ENCODE results near the gene OR2V1. TPM values are rescaled to one million over a fixed set of nuclear protein-coding genes. Genes with fewer than 3 reads are reported as not detected.
"Not testable (repeated sequence)": the region's sequence is repeated elsewhere in the genome, so short reads cannot be mapped to it uniquely, and the experiment has no call there.

The OR2V1 gene
- polyA plus RNA-seq, 3 donors from 2014 or later: not detected

DNA sequence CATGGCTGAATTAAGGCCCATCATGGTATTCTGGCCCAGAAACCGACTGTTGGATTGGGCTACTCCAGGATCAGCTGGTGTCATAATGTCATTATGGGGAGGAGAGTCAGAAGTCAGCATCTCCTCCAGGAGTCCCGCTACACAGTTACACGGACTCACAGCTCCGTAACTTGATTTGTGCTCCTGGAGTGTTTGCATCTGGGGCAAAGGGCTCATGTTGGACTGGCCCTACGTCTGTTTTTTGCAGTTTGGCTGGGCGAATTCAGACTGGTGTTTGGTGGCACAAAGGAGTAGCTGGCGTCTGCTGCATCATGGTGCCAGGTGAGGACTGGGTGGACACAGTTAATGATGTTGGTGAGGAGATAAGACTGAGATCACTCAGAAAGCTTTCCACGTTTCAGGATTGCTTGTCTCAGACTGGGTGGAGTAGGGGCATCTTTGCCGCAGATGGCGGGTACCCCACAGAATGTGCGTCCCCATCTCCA, 31.3 kb downstream of the OR2V1 start:
- Mint-ChIP-seq H3K27me3 (ENCODE audit: low read depth in 3 of 3) (peaks cover 6 to 21% (median 19%) of the 10 kb centered on the region in 3 donors), H3K9me3 (peaks cover 0 to 2% (median 0%) of the 10 kb centered on the region in 6 donors), H3K27ac (no peak overlapping the region), H3K4me3 (peak overlapping the region in 2 of 5 donors; percentile 20 to 38), H3K36me3 (peaks cover 0 to 3% (median 2%) of the 10 kb centered on the region in 3 donors), H3K4me1 (peaks cover 6 to 17% of the 10 kb centered on the region in 2 donors)
- no peak for DNase-seq

DNA sequence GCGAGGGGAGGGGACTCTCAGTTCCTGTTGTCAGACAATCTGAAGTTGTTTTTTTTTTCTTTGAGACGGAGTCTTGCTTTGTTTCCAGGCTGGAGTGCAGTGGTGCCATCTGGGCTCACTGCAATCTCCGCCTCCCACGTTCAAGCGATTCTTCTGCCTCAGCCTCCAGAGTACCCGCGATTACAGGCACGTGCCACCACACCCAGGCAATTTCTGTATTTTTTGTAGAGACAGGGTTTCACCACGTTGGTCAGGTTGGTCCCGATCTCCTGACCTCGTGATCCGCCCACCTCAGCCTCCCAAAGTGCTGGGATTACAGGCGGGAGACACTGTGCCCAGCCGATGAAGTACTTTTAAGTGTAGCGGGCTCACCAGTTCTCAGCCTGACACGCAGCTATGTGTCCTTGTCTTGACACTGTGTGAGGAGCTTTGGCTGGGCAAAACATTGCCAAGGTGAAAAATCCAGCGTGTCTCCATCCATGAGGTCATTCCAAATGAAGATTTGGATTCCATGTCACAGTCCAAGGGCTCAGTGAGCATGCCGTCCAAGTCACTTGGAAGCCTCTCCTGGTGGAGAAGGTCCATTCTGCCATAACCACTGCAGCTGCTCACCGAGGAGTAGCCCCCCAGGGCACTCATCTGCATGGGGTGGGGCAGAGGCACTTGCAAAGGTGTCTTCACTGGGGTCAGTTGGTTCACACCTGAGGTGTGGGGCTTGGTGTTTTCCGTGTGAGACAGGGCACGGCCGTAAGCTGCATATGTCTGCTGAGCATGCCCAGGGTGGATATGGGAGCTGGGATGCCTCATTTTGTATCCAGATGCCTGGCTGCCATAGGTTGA, 32.0 kb downstream of the OR2V1 start:
- no peak for DNase-seq
- Mint-ChIP-seq H3K4me3 (peak overlapping the region in 2 of 5 donors; percentile 20 to 38), H3K4me1 (peaks cover 1 to 11% of the 10 kb centered on the region in 2 donors), H3K27me3 (ENCODE audit: low read depth in 3 of 3) (peaks cover 6 to 18% (median 18%) of the 10 kb centered on the region in 3 donors), H3K9me3 (peaks cover 0 to under 1% (median 0%) of the 10 kb centered on the region in 6 donors), H3K36me3 (peaks cover 0 to 2% (median under 1%) of the 10 kb centered on the region in 3 donors), H3K27ac (no peak overlapping the region)

DNA sequence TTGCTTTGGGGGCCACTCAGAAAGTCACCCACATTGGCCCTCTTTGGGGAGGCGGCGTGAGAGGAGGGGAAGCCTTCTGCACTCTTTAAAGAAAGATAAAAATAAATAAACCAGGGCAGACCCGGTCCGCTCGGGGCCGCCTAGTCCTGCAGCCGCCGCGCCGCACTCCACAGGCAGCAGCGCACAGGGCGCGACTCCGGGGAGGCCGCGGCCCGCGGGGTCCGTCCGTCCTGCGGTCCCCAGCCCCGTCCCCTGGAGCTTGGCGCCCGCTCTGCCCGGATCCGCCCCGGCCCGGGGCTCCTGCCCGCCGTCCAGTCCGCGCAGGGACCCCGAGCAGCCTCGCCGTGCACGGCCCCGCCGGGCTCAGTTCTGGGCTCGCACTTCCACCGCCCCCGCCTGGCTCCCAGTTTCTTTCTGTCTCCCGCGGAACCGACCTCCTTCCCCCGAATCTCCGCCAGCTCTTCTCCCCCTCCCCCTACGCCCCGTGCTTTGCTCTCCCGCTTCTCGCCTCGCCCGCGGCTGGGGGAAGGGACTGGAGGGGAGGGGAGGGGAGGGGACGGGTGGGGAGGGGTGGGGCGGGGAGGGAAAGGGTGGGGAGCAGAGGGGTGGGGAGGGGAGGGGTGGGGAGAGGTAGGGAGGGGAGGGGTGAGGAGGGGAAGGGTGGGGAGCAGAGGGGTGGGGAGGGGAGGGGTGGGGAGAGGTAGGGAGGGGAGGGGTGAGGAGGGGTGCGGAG, 33.0 kb downstream of the OR2V1 start:
- H3K9me3 Mint-ChIP-seq, DNase-seq, H3K4me3 Mint-ChIP-seq, H3K36me3 Mint-ChIP-seq, H3K27ac Mint-ChIP-seq: not testable (repeated sequence)
- peaks cover 0 to 11% of the 10 kb centered on the region in 2 donors for H3K4me1 Mint-ChIP-seq
- peaks cover 6 to 25% (median 14%) of the 10 kb centered on the region in 3 donors for H3K27me3 Mint-ChIP-seq (ENCODE audit: low read depth in 3 of 3)

DNA sequence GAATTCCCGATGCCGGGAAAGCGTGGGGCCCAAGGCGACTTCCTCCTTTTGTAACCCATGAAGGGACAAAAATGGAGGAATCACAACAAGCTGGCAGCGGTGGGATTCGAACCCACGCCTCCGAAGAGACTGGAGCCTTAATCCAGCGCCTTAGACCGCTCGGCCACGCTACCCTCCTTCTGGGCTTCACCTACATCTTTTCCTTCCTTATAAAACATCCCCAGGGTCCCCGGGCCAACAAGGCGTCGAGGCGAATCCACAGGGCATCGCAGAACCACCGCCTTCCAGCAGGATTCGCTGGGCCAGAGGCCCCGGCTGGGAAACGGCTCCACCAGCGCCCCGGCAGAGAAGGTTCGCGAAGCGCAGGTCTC, 33.6 kb downstream of the OR2V1 start:
- H3K9me3 Mint-ChIP-seq, H3K4me3 Mint-ChIP-seq, DNase-seq, H3K36me3 Mint-ChIP-seq, H3K27ac Mint-ChIP-seq: not testable (repeated sequence)
- H3K4me1 Mint-ChIP-seq: peaks cover 0 to 11% of the 10 kb centered on the region in 2 donors
- peaks cover 6 to 27% (median 20%) of the 10 kb centered on the region in 3 donors for H3K27me3 Mint-ChIP-seq (ENCODE audit: low read depth in 3 of 3)

DNA sequence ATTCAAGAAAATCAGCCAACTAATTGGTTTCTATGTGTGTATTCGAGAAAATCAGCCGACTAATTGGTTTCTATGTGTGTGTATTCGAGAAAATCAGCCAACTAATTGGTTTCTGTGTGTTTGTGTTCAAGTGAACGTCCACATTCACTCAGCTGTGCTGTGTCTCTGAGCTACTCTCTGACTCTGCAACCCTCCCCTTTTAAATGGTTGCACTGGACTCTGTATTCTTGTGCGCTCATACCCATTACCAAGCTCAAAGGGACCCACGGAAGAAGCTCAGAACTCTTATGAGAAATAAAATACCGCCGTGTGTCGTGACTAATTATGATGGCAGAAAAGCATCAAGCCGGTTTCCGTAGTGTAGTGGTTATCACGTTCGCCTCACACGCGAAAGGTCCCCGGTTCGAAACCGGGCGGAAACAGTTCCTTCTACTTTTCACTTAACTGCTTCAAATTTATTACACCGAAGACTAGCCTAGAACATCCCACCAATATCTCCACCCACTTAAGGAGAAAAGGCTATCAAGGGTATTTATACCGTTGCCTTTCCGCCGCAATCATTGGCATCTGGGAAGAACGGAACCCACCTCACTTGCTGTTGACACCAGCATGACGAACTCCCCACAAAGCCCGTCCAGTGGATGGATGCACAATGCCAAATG, 34.1 kb downstream of the OR2V1 start:
- not testable (repeated sequence) for DNase-seq, H3K4me3 Mint-ChIP-seq, H3K27ac Mint-ChIP-seq, H3K36me3 Mint-ChIP-seq, H3K9me3 Mint-ChIP-seq
- peaks cover 9 to 30% (median 22%) of the 10 kb centered on the region in 3 donors for H3K27me3 Mint-ChIP-seq (ENCODE audit: low read depth in 3 of 3)
- H3K4me1 Mint-ChIP-seq: peaks cover 0 to 11% of the 10 kb centered on the region in 2 donors

DNA sequence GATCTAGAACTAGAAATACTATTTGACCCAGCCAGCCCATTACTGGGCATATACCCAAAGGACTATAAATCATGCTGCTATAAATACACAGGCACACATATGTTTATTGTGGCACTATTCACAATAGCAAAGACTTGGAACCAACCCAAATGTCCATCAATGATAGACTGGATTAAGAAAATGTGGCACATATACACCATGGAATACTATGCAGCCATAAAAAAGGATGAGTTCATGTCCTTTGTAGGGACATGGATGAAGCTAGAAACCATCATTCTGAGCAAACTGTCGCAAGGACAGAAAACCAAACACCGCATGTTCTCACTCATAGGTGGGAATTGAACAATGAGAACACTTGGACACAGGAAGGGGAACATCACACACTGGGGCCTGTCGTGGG, 35.8 kb downstream of the OR2V1 start:
- not testable (repeated sequence) for H3K4me3 Mint-ChIP-seq, DNase-seq, H3K36me3 Mint-ChIP-seq, H3K27ac Mint-ChIP-seq, H3K9me3 Mint-ChIP-seq, H3K4me1 Mint-ChIP-seq
- peaks cover 7 to 28% (median 20%) of the 10 kb centered on the region in 3 donors for H3K27me3 Mint-ChIP-seq (ENCODE audit: low read depth in 3 of 3)

DNA sequence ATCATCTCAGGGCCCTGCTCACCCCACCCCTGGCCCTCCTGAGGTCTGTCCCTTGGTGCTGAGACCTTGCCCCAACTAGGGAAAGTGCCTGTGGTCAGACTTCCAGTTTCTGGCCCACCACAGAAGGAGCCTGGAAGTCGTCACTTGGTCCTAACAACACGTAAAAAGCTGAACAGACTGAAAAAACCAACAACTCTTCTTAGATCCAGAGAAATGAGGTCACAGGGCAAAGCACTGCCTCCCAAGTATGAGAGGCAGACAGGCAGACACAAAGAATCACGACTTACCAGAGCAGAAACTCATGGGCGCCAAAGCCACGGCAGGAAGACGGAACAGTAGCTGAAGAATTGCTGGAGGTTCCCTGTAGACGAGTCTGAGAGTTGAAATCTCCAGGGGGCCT, 38.5 kb downstream of the OR2V1 start:
- peaks cover 2 to 14% (median 8%) of the 10 kb centered on the region in 3 donors for H3K27me3 Mint-ChIP-seq (ENCODE audit: low read depth in 3 of 3)
- H3K9me3 Mint-ChIP-seq: no peaks in the 10 kb centered on the region
- no peak overlapping the region for H3K27ac Mint-ChIP-seq
- no peaks in the 10 kb centered on the region for H3K36me3 Mint-ChIP-seq
- no peak overlapping the region for H3K4me3 Mint-ChIP-seq
- H3K4me1 Mint-ChIP-seq: no peaks in the 10 kb centered on the region
- no peak for DNase-seq

DNA sequence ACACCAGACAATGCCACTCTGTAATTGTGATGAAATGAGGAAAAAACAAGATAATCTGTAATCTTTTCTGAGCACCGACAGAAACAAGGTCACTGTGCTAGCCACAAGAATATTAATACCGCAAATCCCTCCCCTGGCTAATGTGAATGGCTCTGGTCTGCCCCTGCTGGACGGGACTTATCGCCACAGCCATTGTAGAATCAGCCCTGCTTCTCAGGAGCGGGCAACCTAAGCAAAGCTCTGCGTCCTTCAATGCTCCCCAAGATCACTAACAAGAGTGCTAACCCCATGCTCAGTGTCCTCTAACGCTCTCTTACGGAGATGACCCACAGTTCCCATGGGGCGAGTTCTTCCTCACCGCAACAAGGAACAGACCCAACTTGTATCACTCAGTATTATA, 42.7 kb downstream of the OR2V1 start:
- Mint-ChIP-seq H3K27ac (no peak overlapping the region), H3K4me3 (no peak overlapping the region), H3K27me3 (ENCODE audit: low read depth in 3 of 3) (peaks cover 2 to 12% (median 10%) of the 10 kb centered on the region in 3 donors), H3K4me1 (no peaks in the 10 kb centered on the region), H3K36me3 (no peaks in the 10 kb centered on the region), H3K9me3 (peaks cover 0 to 1% (median 0%) of the 10 kb centered on the region in 6 donors)
- no peak for DNase-seq

DNA sequence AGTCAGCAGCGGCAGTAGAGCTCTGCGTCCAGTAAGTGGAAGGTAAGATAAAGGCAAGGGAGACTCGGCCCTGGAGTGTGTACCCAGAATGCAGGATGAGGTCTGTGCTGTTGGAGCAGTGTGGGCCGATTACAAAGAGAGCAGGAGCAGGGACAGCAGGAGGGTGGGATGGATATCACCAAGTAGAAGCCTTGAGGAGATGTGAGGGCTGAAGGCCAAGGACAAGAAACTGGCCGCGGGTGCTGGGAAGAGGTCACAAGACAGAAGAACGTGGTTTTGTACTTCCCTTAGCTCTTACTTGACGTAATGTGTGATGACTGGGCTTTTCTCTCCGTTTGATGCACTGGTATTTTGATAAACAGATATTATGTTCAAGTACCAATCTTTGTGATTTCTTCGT, 43.7 kb downstream of the OR2V1 start:
- Mint-ChIP-seq H3K36me3 (no peaks in the 10 kb centered on the region), H3K4me1 (no peaks in the 10 kb centered on the region), H3K27ac (no peak overlapping the region), H3K9me3 (peaks cover 0 to 1% (median 0%) of the 10 kb centered on the region in 6 donors), H3K27me3 (ENCODE audit: low read depth in 3 of 3) (peaks cover 2 to 11% (median 10%) of the 10 kb centered on the region in 3 donors), H3K4me3 (no peak overlapping the region)
- no peak for DNase-seq

DNA sequence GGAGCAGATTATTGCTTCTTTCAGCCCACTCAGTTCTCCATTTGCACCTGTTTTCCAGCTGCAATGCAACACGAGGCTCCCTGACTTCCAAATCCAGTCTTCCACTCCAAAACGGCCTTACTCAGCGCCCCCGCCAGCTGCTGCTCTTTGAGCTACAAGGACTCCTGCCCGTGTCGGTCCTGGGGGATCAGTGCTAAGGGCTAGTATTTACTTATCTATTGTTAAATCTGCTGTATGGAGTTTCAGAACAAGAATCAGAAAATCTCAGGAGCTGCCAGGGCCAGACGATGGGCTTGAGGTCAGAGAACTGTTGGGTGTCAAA, 44.1 kb downstream of the OR2V1 start:
- no peak overlapping the region for H3K4me3 Mint-ChIP-seq

DNA sequence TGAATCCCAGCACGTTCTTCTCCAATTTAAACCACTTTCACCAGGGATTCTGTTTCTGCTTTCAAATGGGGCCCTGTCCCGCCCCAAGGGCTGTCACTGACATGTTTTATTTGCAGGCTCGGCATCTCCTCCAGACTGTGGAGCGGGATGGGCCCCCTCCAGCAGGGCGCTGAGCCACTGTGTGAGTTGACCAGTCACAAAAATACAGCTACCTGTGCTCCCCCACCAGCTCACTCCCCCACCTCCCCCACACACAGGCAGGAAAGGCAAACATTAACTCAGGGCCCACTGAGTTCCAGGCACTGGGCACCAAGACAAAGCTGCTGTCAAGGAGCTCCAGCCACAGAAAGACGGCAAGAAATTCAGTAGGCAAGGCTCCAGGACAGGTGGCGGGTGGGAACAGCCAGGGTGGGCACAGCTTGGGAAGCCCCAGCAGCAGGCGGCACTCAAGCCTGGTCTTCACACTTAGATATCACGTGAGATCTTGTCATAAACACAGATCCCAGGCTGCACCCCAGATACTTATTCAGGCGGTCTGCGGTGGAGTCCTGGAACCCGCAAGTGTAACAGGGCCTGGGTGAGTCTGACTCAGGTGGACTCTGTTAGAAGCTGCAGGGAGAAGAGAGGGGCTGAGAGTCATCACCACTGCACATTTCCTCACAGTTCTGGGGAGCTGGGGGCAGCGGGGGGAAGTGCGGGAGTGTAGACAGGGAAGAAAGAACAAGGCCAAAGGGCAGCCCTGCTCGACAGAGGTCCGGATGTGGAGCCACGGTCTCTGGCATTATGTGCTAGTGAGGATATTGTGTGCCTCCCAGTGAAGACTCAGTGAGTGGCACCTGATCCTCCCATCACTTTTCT, 44.7 kb downstream of the OR2V1 start:
- Mint-ChIP-seq H3K27ac (no peak overlapping the region), H3K4me3 (no peak overlapping the region)

More for the DNA sequence above, 44.1 kb downstream of the OR2V1 start:
- H3K9me3 Mint-ChIP-seq: peaks cover 0 to 1% (median 0%) of the 10 kb centered on the region in 6 donors
- no peak overlapping the region for H3K27ac Mint-ChIP-seq
- H3K36me3 Mint-ChIP-seq: no peaks in the 10 kb centered on the region
- H3K27me3 Mint-ChIP-seq (ENCODE audit: low read depth in 3 of 3): peaks cover 0 to 14% (median 9%) of the 10 kb centered on the region in 3 donors
- H3K4me1 Mint-ChIP-seq: no peaks in the 10 kb centered on the region
- DNase-seq: no peak

DNA sequence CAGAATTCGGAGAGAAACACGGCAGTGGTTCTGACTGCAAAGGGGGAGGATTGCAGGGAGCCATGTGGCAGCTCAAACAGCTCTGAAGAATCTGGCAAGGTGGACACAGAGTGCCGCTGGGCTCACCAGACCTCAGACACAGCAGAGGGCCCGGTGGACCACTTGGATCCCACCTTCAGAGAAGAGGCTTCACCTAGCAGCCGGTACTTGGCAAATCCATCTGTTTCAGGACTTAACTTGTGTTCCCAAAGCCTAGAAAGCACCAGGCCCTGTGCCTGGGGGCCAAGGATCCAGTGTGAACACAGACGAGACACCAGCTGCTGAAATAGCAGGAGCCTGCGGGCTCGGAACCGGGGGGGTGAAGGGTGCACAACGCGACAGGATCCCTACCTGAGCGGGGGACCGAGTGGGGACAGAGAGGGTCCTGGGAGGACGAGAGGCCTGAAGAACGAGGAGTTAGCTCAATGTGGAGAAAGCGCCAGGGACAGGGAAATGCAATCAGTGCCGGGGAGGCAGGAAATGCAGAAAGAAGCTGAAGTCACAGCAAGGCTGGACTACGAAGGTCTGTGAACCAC, 46.3 kb downstream of the OR2V1 start:
- Mint-ChIP-seq H3K4me3 (no peak overlapping the region), H3K9me3 (peaks cover 0 to 1% (median 0%) of the 10 kb centered on the region in 6 donors), H3K27me3 (ENCODE audit: low read depth in 3 of 3) (peaks cover 4 to 19% (median 9%) of the 10 kb centered on the region in 3 donors), H3K27ac (no peak overlapping the region), H3K36me3 (no peaks in the 10 kb centered on the region), H3K4me1 (no peaks in the 10 kb centered on the region)
- DNase-seq: no peak

More for the DNA sequence above, 44.7 kb downstream of the OR2V1 start:
- no peak for DNase-seq
- H3K9me3 Mint-ChIP-seq: peaks cover 0 to 1% (median 0%) of the 10 kb centered on the region in 6 donors
- H3K27me3 Mint-ChIP-seq (ENCODE audit: low read depth in 3 of 3): peaks cover 1 to 14% (median 9%) of the 10 kb centered on the region in 3 donors
- no peaks in the 10 kb centered on the region for H3K36me3 Mint-ChIP-seq
- no peaks in the 10 kb centered on the region for H3K4me1 Mint-ChIP-seq

DNA sequence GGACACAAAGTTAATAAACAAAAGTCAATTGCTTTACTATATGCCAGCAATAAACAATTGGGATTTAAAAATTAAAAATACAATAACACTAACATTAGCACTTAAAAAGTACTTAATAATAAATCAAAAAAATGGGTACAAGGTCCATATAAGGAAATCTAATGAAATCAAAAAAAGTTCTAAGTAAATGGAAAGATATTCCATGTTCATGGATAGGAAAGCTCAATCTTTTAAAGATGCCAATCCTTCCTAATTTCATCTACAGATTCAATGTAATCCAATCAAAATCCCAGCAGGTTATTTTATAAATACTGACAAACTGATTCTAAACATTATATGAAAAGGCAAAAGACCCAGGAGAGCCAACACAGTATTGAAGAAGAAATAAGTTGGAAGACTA, 49.0 kb downstream of the OR2V1 start:
- Mint-ChIP-seq H3K4me1 (no peaks in the 10 kb centered on the region), H3K4me3 (no peak overlapping the region), H3K9me3 (peaks cover 0 to 1% (median 0%) of the 10 kb centered on the region in 6 donors), H3K36me3 (no peaks in the 10 kb centered on the region), H3K27me3 (ENCODE audit: low read depth in 3 of 3) (peaks cover 6 to 23% (median 9%) of the 10 kb centered on the region in 3 donors), H3K27ac (no peak overlapping the region)
- DNase-seq: no peak

Measured in immature natural killer cell (primary cell).